Hematopoietic multipotent progenitor cell (in vitro differentiated cells): Measurements from ENCODE around the gene GNL1. TPM values are rescaled to one million over a fixed set of nuclear protein-coding genes. Genes with fewer than 3 reads are reported as not detected.
"Not testable (repeated sequence)": the region's sequence is repeated elsewhere in the genome, so short reads cannot be mapped to it uniquely, and the experiment has no call there.

Experiments
- DNase-seq, 3 donors: peaks; one replicate each; pipeline ENCODE4 v3.0.0-alpha.2; 2011 to 2015; ENCODE audit warnings: low read depth in 2 of 3, low spot score in 2 of 3
- total RNA-seq: library from RNA; depleted of rRNA; stranded (reverse); fragments of >200 nt; gene quantifications from one replicate; pipeline ENCODE4 v1.2.3, GENCODE V29; 2012

Gene GNL1
- total RNA-seq, 1 donor: 46.6 TPM

GRCh38 chr6:30533460-30534294 lies 22.6 kb downstream of the GNL1 start:
- DNase-seq: no peak

- DNase-seq: peak in 1 of 3 donors; percentile 59
These were observed 26.3 kb downstream of the GNL1 start for GRCh38 chr6:30530014-30530413.

- not testable (repeated sequence) for DNase-seq
These were observed 26.9 kb downstream of the GNL1 start for GRCh38 chr6:30529349-30529875.

- not testable (repeated sequence) for DNase-seq
These were observed 29.8 kb downstream of the GNL1 start for GRCh38 chr6:30526444-30526843.

GRCh38 chr6:30521952-30522351 lies 34.3 kb downstream of the GNL1 start:
- DNase-seq: not testable (repeated sequence)

GRCh38 chr6:30521082-30521481 lies 35.2 kb downstream of the GNL1 start:
- not testable (repeated sequence) for DNase-seq

- no peak for DNase-seq
These were observed 35.8 kb downstream of the GNL1 start for GRCh38 chr6:30520522-30520921.

- DNase-seq: peak in 1 of 3 donors; percentile 58
These were observed 37.7 kb downstream of the GNL1 start for GRCh38 chr6:30518505-30519145.

GRCh38 chr6:30517767-30518504 lies 38.4 kb downstream of the GNL1 start:
- DNase-seq: not testable (repeated sequence)

- DNase-seq: not testable (repeated sequence)
These were observed 39.6 kb downstream of the GNL1 start for GRCh38 chr6:30516754-30517076.

- peak; percentile 83 to 100 (median 99) for DNase-seq
These were observed 40.1 kb downstream of the GNL1 start for GRCh38 chr6:30515944-30516753.

GRCh38 chr6:30515106-30515505 lies 41.2 kb downstream of the GNL1 start:
- no peak for DNase-seq

- DNase-seq: no peak
These were observed 42.8 kb downstream of the GNL1 start for GRCh38 chr6:30513451-30513850.

- DNase-seq: no peak
These were observed 45.1 kb downstream of the GNL1 start for GRCh38 chr6:30511169-30511546.

GRCh38 chr6:30510419-30511168 lies 45.7 kb downstream of the GNL1 start:
- DNase-seq: no peak

GRCh38 chr6:30508890-30509736 lies 47.2 kb downstream of the GNL1 start:
- peak in 2 of 3 donors; percentile 77 to 92 for DNase-seq

- DNase-seq: no peak
These were observed 48.2 kb downstream of the GNL1 start for GRCh38 chr6:30507849-30508827.
